Measurements from ENCODE around the gene TMIGD1.
"Not testable (repeated sequence)": the region's sequence is repeated elsewhere in the genome, so short reads cannot be mapped to it uniquely, and the experiment has no call there.

TMIGD1 gene

DNA sequence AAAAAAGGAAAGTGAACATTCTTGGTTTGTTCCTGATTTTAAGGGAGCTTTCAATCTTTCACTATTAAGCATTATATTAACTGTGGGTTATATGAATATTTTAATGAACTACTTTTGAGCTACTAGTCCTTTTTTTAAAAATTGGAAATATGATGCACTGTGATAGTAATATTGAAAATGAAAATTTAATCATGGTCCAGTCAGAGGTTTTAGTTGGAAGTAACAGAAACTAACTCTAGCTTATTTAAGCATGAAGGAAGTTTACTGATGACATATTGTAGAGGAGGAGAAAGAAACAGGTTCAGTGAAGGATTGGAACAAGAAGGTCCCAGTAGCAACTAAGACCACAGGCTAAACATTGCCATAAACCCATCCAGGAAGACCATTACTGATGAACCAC, 20.8 kb upstream of the TMIGD1 start:
- DNase-seq (ENCODE audit: low read depth in 1 of 2, low spot score in 1 of 2) = no peak
- H3K27me3 ChIP-seq (ENCODE audit: insufficient read depth, poor library complexity, severe bottlenecking) = no peaks in the 10 kb centered on the region
- no peak overlapping the region for H3K4me3 ChIP-seq (replicated peaks; ENCODE audit: insufficient read depth, low read length)
- peak overlapping the region; percentile 1; the same call in 1 of the 2 replicates for H3K27ac ChIP-seq (replicated peaks)
- TF ChIP-seq, protein P1, sequence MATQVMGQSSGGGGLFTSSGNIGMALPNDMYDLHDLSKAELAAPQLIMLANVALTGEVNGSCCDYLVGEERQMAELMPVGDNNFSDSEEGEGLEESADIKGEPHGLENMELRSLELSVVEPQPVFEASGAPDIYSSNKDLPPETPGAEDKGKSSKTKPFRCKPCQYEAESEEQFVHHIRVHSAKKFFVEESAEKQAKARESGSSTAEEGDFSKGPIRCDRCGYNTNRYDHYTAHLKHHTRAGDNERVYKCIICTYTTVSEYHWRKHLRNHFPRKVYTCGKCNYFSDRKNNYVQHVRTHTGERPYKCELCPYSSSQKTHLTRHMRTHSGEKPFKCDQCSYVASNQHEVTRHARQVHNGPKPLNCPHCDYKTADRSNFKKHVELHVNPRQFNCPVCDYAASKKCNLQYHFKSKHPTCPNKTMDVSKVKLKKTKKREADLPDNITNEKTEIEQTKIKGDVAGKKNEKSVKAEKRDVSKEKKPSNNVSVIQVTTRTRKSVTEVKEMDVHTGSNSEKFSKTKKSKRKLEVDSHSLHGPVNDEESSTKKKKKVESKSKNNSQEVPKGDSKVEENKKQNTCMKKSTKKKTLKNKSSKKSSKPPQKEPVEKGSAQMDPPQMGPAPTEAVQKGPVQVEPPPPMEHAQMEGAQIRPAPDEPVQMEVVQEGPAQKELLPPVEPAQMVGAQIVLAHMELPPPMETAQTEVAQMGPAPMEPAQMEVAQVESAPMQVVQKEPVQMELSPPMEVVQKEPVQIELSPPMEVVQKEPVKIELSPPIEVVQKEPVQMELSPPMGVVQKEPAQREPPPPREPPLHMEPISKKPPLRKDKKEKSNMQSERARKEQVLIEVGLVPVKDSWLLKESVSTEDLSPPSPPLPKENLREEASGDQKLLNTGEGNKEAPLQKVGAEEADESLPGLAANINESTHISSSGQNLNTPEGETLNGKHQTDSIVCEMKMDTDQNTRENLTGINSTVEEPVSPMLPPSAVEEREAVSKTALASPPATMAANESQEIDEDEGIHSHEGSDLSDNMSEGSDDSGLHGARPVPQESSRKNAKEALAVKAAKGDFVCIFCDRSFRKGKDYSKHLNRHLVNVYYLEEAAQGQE (IDR thresholded peaks at IDR 0.05; ENCODE audit: insufficient replicate concordance, low read depth) = no peak
- TF ChIP-seq GABPA (IDR thresholded peaks at IDR 0.05; ENCODE audit: low read depth) (no peak), POLR2AphosphoS5 (IDR thresholded peaks at IDR 0.05; ENCODE audit: low read depth) (no peak), SPI1 (IDR thresholded peaks at IDR 0.05; ENCODE audit: borderline replicate concordance, low read depth) (no peak)
- TF ChIP-seq, protein P2, sequence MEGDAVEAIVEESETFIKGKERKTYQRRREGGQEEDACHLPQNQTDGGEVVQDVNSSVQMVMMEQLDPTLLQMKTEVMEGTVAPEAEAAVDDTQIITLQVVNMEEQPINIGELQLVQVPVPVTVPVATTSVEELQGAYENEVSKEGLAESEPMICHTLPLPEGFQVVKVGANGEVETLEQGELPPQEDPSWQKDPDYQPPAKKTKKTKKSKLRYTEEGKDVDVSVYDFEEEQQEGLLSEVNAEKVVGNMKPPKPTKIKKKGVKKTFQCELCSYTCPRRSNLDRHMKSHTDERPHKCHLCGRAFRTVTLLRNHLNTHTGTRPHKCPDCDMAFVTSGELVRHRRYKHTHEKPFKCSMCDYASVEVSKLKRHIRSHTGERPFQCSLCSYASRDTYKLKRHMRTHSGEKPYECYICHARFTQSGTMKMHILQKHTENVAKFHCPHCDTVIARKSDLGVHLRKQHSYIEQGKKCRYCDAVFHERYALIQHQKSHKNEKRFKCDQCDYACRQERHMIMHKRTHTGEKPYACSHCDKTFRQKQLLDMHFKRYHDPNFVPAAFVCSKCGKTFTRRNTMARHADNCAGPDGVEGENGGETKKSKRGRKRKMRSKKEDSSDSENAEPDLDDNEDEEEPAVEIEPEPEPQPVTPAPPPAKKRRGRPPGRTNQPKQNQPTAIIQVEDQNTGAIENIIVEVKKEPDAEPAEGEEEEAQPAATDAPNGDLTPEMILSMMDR (IDR thresholded peaks at IDR 0.05; ENCODE audit: insufficient read depth, low read length) = no peak

- Histone ChIP-seq H3K27ac (replicated peaks) (peak overlapping the region; percentile 83), H3K4me3 (replicated peaks; ENCODE audit: insufficient read depth, low read length) (no peak overlapping the region), H3K27me3 (ENCODE audit: insufficient read depth, poor library complexity, severe bottlenecking) (no peaks in the 10 kb centered on the region)
- peak in 1 of 2 experiments; percentile 32 for DNase-seq (ENCODE audit: low read depth in 1 of 2, low spot score in 1 of 2)
- no peak for TF ChIP-seq POLR2AphosphoS5 (IDR thresholded peaks at IDR 0.05; ENCODE audit: low read depth)
- TF ChIP-seq GABPA (IDR thresholded peaks at IDR 0.05; ENCODE audit: low read depth) = no peak
- TF ChIP-seq SPI1 (IDR thresholded peaks at IDR 0.05; ENCODE audit: borderline replicate concordance, low read depth) = no peak
- TF ChIP-seq, protein P1 (IDR thresholded peaks at IDR 0.05; ENCODE audit: insufficient replicate concordance, low read depth) = no peak
Measured at GRCh38 chr17:30352240-30352814, 18.5 kb upstream of the TMIGD1 start.

- Histone ChIP-seq H3K27ac (replicated peaks) (peak overlapping the region; percentile 83), H3K27me3 (ENCODE audit: insufficient read depth, poor library complexity, severe bottlenecking) (no peaks in the 10 kb centered on the region), H3K4me3 (replicated peaks; ENCODE audit: insufficient read depth, low read length) (no peak overlapping the region)
- TF ChIP-seq GABPA (IDR thresholded peaks at IDR 0.05; ENCODE audit: low read depth) = no peak
- TF ChIP-seq, protein P1 (IDR thresholded peaks at IDR 0.05; ENCODE audit: insufficient replicate concordance, low read depth) = no peak
- 0 out of 2 replicates have a peak, but pooled peaks have one; percentile 8 for TF ChIP-seq POLR2AphosphoS5 (IDR thresholded peaks at IDR 0.05; ENCODE audit: low read depth)
- DNase-seq (ENCODE audit: low read depth in 1 of 2, low spot score in 1 of 2) = peak; percentile 46 to 60
Measured at GRCh38 chr17:30351735-30352134, 17.9 kb upstream of the TMIGD1 start.

- peak overlapping the region; percentile 83 for H3K27ac ChIP-seq (replicated peaks)
- not testable (repeated sequence) for H3K4me3 ChIP-seq (replicated peaks; ENCODE audit: insufficient read depth, low read length); H3K27me3 ChIP-seq (ENCODE audit: insufficient read depth, poor library complexity, severe bottlenecking)
- peak; percentile 75 to 83 for DNase-seq (ENCODE audit: low read depth in 1 of 2, low spot score in 1 of 2)
- TF ChIP-seq POLR2AphosphoS5 (IDR thresholded peaks at IDR 0.05; ENCODE audit: low read depth) (0 out of 2 replicates have a peak, but pooled peaks have one; percentile 16), SPI1 (IDR thresholded peaks at IDR 0.05; ENCODE audit: borderline replicate concordance, low read depth) (peak; percentile 74; the same call in 1 of the 2 replicates)
Measured at GRCh38 chr17:30351263-30351662, 17.4 kb upstream of the TMIGD1 start.
